ENCODE data around the gene SLC44A3. TPM values are rescaled to one million over a fixed set of nuclear protein-coding genes. Genes with fewer than 3 reads are reported as not detected.

SLC44A3 gene, protein sequence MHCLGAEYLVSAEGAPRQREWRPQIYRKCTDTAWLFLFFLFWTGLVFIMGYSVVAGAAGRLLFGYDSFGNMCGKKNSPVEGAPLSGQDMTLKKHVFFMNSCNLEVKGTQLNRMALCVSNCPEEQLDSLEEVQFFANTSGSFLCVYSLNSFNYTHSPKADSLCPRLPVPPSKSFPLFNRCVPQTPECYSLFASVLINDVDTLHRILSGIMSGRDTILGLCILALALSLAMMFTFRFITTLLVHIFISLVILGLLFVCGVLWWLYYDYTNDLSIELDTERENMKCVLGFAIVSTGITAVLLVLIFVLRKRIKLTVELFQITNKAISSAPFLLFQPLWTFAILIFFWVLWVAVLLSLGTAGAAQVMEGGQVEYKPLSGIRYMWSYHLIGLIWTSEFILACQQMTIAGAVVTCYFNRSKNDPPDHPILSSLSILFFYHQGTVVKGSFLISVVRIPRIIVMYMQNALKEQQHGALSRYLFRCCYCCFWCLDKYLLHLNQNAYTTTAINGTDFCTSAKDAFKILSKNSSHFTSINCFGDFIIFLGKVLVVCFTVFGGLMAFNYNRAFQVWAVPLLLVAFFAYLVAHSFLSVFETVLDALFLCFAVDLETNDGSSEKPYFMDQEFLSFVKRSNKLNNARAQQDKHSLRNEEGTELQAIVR
- total RNA-seq (2012; rRNA removed): 0.54 and 0.56 TPM in 2 replicates
- 0.29 and 0.31 TPM in 2 replicates for polyA plus RNA-seq (2012; rRNA removed)
- polyA plus RNA-seq (2012; cell fraction: cytosol; rRNA removed): 0.09 and 0.24 TPM in 2 replicates
- polyA plus RNA-seq (2012; cell fraction: nucleus; rRNA removed; ENCODE audit: low replicate concordance): 0.13 and 0.58 TPM in 2 replicates
- Bru-seq, nascent RNA: percentile 41 among the genes with signal in this experiment
- BruChase-seq, experiment 1, labeled RNA remaining after a 6-hour chase: percentile 38 among the genes with signal in this experiment
- BruChase-seq, experiment 2, labeled RNA remaining after a 2-hour chase: percentile 30 among the genes with signal in this experiment
- long read RNA-seq, partial matches to known transcripts: 1 of 7 reads
- long read RNA-seq, other reads (novel, unspliced or antisense): 5 of 7 reads

DNA sequence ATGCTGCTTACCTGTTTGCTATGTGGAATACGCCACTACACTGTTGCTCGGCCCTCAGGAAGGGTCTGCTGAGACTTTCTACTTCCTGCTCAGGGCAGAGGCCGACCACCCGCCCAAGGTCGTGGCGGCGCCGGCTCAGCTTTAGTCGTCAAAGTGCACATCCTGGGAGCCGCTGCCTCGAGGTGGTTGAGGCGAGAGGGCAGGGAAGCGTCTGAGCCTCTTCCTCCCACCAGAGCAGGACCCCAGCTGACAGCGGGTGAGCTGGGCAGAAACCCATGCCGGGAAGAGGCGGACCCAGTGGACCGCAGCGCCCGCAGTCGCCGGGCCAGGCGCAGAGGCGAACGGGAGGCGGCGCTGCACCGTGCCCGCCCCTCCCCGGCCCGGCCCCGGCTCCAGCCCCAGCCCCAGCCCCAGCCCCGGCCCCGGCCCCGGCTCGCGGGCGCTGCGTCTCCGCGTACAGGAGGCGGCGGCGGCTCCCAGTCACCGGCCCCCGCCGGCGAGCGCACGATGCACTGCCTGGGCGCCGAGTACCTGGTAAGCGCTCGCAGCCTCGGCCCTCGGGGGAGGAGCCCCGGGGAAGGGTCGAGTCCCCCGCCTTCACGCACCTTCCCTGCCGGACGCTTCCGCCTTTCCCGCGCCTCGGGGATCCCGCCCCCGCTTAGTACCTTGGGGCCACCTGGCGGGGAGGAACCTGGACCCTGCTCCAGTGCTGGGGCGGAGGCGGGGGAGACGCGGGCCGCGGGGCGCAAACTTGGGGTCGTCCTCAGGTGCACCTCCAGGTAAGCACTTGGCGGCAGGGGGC lies at the start of gene SLC44A3:
Gene SLC44A3 (plus strand): TSS at position 413 of the 802 bp plus-strand sequence. CDS start 95 bp downstream, at position 508.
- Histone ChIP-seq H2AK9ac (replicated peaks; ENCODE audit: low read depth, low read length, poor library complexity) (peak within 1 kb of the TSS; percentile 57), H4K5ac (ENCODE audit: low read depth, low read length) (peak within 1 kb of the TSS; percentile 60; the same call in 1 of the 2 replicates), H2AK5ac (ENCODE audit: low read depth, low read length) (no peak within 1 kb of the TSS), H2BK120ac (ENCODE audit: low read depth, low read length) (peak within 1 kb of the TSS; percentile 41), H4K91ac (ENCODE audit: insufficient read depth, low read depth, low read length) (peak within 1 kb of the TSS; percentile 43; the same call in 1 of the 2 replicates), H3K9me3 (ENCODE audit: control insufficient read depth, insufficient read depth, low read length) (no peaks in the 10 kb centered on the region), H3K36me3 (ENCODE audit: control insufficient read depth, insufficient read depth, low read length) (no peaks in the 10 kb centered on the region), H3K79me1 (ENCODE audit: low read depth in 1 of 2, low read length in 2 of 2) (no peaks in the 10 kb centered on the region), H3K9me1 (ENCODE audit: insufficient read depth, low read length) (peaks cover 6% of the 10 kb centered on the region; the same call in 1 of the 2 replicates), H3K4ac (ENCODE audit: low read depth, low read length) (peak within 1 kb of the TSS; percentile 61), H3K9ac (ENCODE audit: low read depth, low read length) (peak within 1 kb of the TSS; percentile 57), H2BK15ac (ENCODE audit: low read depth, low read length) (peak within 1 kb of the TSS; percentile 62; the same call in 2 of the 3 replicates), H2BK20ac (ENCODE audit: low read depth, low read length) (peak within 1 kb of the TSS; percentile 3; the same call in 1 of the 2 replicates), H2BK5ac (ENCODE audit: low read depth, low read length, poor library complexity, severe bottlenecking) (no peak within 1 kb of the TSS), H3K14ac (replicated peaks; ENCODE audit: low read depth, low read length) (peak within 1 kb of the TSS; percentile 38), H3K56ac (ENCODE audit: extremely low read depth, insufficient read depth, low read length) (no peak within 1 kb of the TSS), H3K27me3 (ENCODE audit: control insufficient read depth, insufficient read depth, low read length) (peaks cover 21% of the 10 kb centered on the region), H3K4me3 (ENCODE audit: insufficient read depth, low read depth, low read length) (peak within 1 kb of the TSS; percentile 70), H4K8ac (ENCODE audit: low read depth in 2 of 2, low read length in 2 of 2) (peak within 1 kb of the TSS; percentile 15 to 79; a peak in 3 of 4 replicates), H3K27ac (ENCODE audit: insufficient read depth, low read length) (peak within 1 kb of the TSS; percentile 40), H2AFZ (replicated peaks; ENCODE audit: low read length, poor library complexity) (peak within 1 kb of the TSS; percentile 98), H3K4me1 (ENCODE audit: control insufficient read depth, insufficient read depth, low read length) (0 out of 2 replicates have a peak, but pooled peaks cover 2% of the 10 kb centered on the region), H3K18ac (ENCODE audit: low read depth, low read length) (peak within 1 kb of the TSS; percentile 10; the same call in 1 of the 2 replicates), H3K23ac (ENCODE audit: low read depth, low read length) (peak within 1 kb of the TSS; percentile 89), H4K20me1 (ENCODE audit: insufficient read depth, low read length) (no peaks in the 10 kb centered on the region), H3K4me2 (ENCODE audit: low read depth, low read length) (peak within 1 kb of the TSS; percentile 78)
- dilution Hi-C loops (cut with HindIII; ENCODE audit: low sequenced_read_pairs, unreplicated experiment): no loop called here
- DNase-seq: peak; percentile 24
- peak; percentile 99 for ATAC-seq (ENCODE audit: low read depth)
- 1% methylated on average over 17 of the region's 77 CpGs; no CpG with 5 or more reads in 1 of the 2 experiments for WGBS, 2 experiments (ENCODE audit: extremely low coverage in 2 of 2, insufficient read length in 1 of 2)
- in situ Hi-C loops (cut with MboI; ENCODE audit: low sequenced_read_pairs): loop anchor here (25.0 kb wide), 1 partner anchor 758 kb away; no protein-coding TSS in a partner anchor
- ChIA-PET POLR2A (ENCODE audit: unreplicated experiment) (no interaction called here), CTCF (no interaction called here)
- TF ChIP-seq MXI1 (IDR thresholded peaks at IDR 0.05; ENCODE audit: borderline replicate concordance, low read depth, low read length) (0 out of 2 replicates have a peak, but pooled peaks have one; percentile 14), NFE2L2 (IDR thresholded peaks at IDR 0.05; ENCODE audit: low read depth, low read length) (no peak), RAD21 (IDR thresholded peaks at IDR 0.05; ENCODE audit: low read length) (0 out of 2 replicates have a peak, but pooled peaks have one; percentile 19), SMC3 (IDR thresholded peaks at IDR 0.05; ENCODE audit: low read depth, low read length) (peak; percentile 25), MAZ (IDR thresholded peaks at IDR 0.05; ENCODE audit: borderline replicate concordance, low read depth, low read length) (0 out of 2 replicates have a peak, but pooled peaks have one; percentile 41), CEBPB (IDR thresholded peaks at IDR 0.05; ENCODE audit: low read depth, low read length) (no peak), RCOR1 (IDR thresholded peaks at IDR 0.05; ENCODE audit: insufficient replicate concordance, low read length) (no peak), POLR2A (IDR thresholded peaks at IDR 0.05; ENCODE audit: low read depth, low read length) (no peak)
- TF ChIP-seq, protein P1, sequence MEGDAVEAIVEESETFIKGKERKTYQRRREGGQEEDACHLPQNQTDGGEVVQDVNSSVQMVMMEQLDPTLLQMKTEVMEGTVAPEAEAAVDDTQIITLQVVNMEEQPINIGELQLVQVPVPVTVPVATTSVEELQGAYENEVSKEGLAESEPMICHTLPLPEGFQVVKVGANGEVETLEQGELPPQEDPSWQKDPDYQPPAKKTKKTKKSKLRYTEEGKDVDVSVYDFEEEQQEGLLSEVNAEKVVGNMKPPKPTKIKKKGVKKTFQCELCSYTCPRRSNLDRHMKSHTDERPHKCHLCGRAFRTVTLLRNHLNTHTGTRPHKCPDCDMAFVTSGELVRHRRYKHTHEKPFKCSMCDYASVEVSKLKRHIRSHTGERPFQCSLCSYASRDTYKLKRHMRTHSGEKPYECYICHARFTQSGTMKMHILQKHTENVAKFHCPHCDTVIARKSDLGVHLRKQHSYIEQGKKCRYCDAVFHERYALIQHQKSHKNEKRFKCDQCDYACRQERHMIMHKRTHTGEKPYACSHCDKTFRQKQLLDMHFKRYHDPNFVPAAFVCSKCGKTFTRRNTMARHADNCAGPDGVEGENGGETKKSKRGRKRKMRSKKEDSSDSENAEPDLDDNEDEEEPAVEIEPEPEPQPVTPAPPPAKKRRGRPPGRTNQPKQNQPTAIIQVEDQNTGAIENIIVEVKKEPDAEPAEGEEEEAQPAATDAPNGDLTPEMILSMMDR (conservative IDR thresholded peaks at IDR 0.05; ENCODE audit: low read depth, low read length): peak; percentile 44
- TF ChIP-seq, protein P2, sequence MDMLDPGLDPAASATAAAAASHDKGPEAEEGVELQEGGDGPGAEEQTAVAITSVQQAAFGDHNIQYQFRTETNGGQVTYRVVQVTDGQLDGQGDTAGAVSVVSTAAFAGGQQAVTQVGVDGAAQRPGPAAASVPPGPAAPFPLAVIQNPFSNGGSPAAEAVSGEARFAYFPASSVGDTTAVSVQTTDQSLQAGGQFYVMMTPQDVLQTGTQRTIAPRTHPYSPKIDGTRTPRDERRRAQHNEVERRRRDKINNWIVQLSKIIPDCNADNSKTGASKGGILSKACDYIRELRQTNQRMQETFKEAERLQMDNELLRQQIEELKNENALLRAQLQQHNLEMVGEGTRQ (IDR thresholded peaks at IDR 0.05; ENCODE audit: low read depth, low read length): no peak
- intact Hi-C loops (cut with micrococcal nuclease): no loop called here
- BruUV-seq (replicated peaks): no TSS peak

Measured in IMR-90 (cell line).